ENCODE results near the gene MDFI. TPM values are rescaled to one million over a fixed set of nuclear protein-coding genes. Genes with fewer than 3 reads are reported as not detected.
A peak's percentile ranks its signal among the peaks of the same experiment; 100 is the strongest.

Gene MDFI
- polyA plus RNA-seq, 1 donor: 41.3 TPM

- DNase-seq (ENCODE audit: low read depth): no peak
Measured at GRCh38 chr6:41634657-41635056, 3.6 kb upstream of the MDFI start.

- DNase-seq (ENCODE audit: low read depth): no peak
Measured at GRCh38 chr6:41635365-41635764, 2.9 kb upstream of the MDFI start.

GRCh38 chr6:41636833-41637193 is 1.5 kb upstream of the MDFI start:
- no peak for DNase-seq (ENCODE audit: low read depth)

GRCh38 chr6:41637194-41638001 is 870 bp upstream of the MDFI start:
- no peak for DNase-seq (ENCODE audit: low read depth)

GRCh38 chr6:41638935-41639808 is 904 bp downstream of the MDFI start:
- DNase-seq (ENCODE audit: low read depth): peak; percentile 46

GRCh38 chr6:41639809-41640371 is 1.6 kb downstream of the MDFI start:
- DNase-seq (ENCODE audit: low read depth): peak; percentile 56

GRCh38 chr6:41640426-41640825 is 2.2 kb downstream of the MDFI start:
- no peak for DNase-seq (ENCODE audit: low read depth)

- DNase-seq (ENCODE audit: low read depth): no peak
Measured at GRCh38 chr6:41641352-41641925, 3.2 kb downstream of the MDFI start.

- DNase-seq (ENCODE audit: low read depth): no peak
Measured at GRCh38 chr6:41642090-41642959, 4.1 kb downstream of the MDFI start.

GRCh38 chr6:41642960-41643898 is 5.0 kb downstream of the MDFI start:
- no peak for DNase-seq (ENCODE audit: low read depth)

- no peak for DNase-seq (ENCODE audit: low read depth)
Measured at GRCh38 chr6:41643899-41644269, 5.6 kb downstream of the MDFI start.

- DNase-seq (ENCODE audit: low read depth): no peak
Measured at GRCh38 chr6:41644297-41644879, 6.1 kb downstream of the MDFI start.

- no peak for DNase-seq (ENCODE audit: low read depth)
Measured at GRCh38 chr6:41645007-41645618, 6.8 kb downstream of the MDFI start.

GRCh38 chr6:41646026-41646795 is 7.9 kb downstream of the MDFI start:
- no peak for DNase-seq (ENCODE audit: low read depth)

GRCh38 chr6:41647061-41647511 is 8.8 kb downstream of the MDFI start:
- DNase-seq (ENCODE audit: low read depth): no peak

GRCh38 chr6:41648070-41648585 is 9.9 kb downstream of the MDFI start:
- DNase-seq (ENCODE audit: low read depth): no peak

- DNase-seq (ENCODE audit: low read depth): no peak
Measured at GRCh38 chr6:41648921-41649320, 10.7 kb downstream of the MDFI start.

GRCh38 chr6:41649596-41649995 is 11.3 kb downstream of the MDFI start:
- no peak for DNase-seq (ENCODE audit: low read depth)
